ENCODE data around the gene MRGPRX3.

MRGPRX3 gene

GRCh38 chr11:18168372-18168771 is 36.0 kb downstream of the MRGPRX3 start:
- no peak for DNase-seq

GRCh38 chr11:18171377-18172000 is 39.1 kb downstream of the MRGPRX3 start:
- DNase-seq, result peak in 3 of 51 donors; percentile 3 to 20 (median 4)

GRCh38 chr11:18172666-18173065 is 40.3 kb downstream of the MRGPRX3 start, which contains the start of gene MRGPRX4:
MRGPRX4 (plus strand) TSS chr11:18172837; CDS start chr11:18173257, 420 bp downstream.
- DNase-seq, result no peak

GRCh38 chr11:18173225-18173866 is 41.0 kb downstream of the MRGPRX3 start:
- no peak for DNase-seq
